GM23338 (cell line): Measurements from ENCODE around the gene LYSMD3. TPM values are rescaled to one million over a fixed set of nuclear protein-coding genes. Genes with fewer than 3 reads are reported as not detected.

Experiments
- ATAC-seq: fragments of 200-7000 bp; cut with Tn5 transposase; 3 replicates; pipeline ENCODE4 v1.9.1; 2020
- DNase-seq: peaks from one replicate; pipeline ENCODE4 v3.0.0-alpha.2; 2015; ENCODE audit warnings: low spot score
- H2AFZ ChIP-seq: fragments of 200-600 bp; sonication (generic); 2 replicates; pipeline ENCODE4 v1.8.0; 2016; ENCODE audit warnings: antibody characterized with exemption, mild to moderate bottlenecking, moderate library complexity
- H3F3A ChIP-seq: fragments of 200-600 bp; sonication (generic); replicated peaks from 2 replicates; pipeline ENCODE4 v1.8.0; 2017; ENCODE audit warnings: antibody characterized with exemption, mixed run types, low read depth
- H3K27ac ChIP-seq: fragments of 200-600 bp; sonication (generic); 2 replicates; pipeline ENCODE4 v1.6.1; 2016; ENCODE audit warnings: low read depth
- H3K27me3 ChIP-seq: fragments of 200-600 bp; sonication (generic); 2 replicates; pipeline ENCODE4 v1.8.0; 2016; ENCODE audit warnings: mild to moderate bottlenecking, mixed run types, moderate library complexity; ENCODE audit not compliant: insufficient read depth
- H3K36me3 ChIP-seq: fragments of 200-600 bp; sonication (generic); 2 replicates; pipeline ENCODE4 v1.8.0; 2016; ENCODE audit warnings: mild to moderate bottlenecking; ENCODE audit not compliant: insufficient read depth
- H3K4me1 ChIP-seq: fragments of 200-600 bp; sonication (generic); 2 replicates; pipeline ENCODE4 v1.8.0; 2016; ENCODE audit warnings: mild to moderate bottlenecking, moderate library complexity; ENCODE audit not compliant: insufficient read depth
- H3K4me2 ChIP-seq: fragments of 200-600 bp; sonication (generic); 2 replicates; pipeline ENCODE4 v1.7.1; 2017; ENCODE audit warnings: mixed run types
- H3K4me3 ChIP-seq: fragments of 200-600 bp; sonication (generic); 2 replicates; pipeline ENCODE4 v1.6.1; 2016; ENCODE audit warnings: mixed run types
- H3K79me2 ChIP-seq: fragments of 200-600 bp; sonication (generic); replicated peaks from 2 replicates; pipeline ENCODE4 v1.8.0; 2017; ENCODE audit warnings: mild to moderate bottlenecking; ENCODE audit not compliant: insufficient read depth
- H3K9me2 ChIP-seq: fragments of 200-600 bp; sonication (generic); 2 replicates; pipeline ENCODE4 v1.8.0; 2017; ENCODE audit not compliant: insufficient read depth
- H4K20me1 ChIP-seq: fragments of 200-600 bp; sonication (generic); replicated peaks from 2 replicates; pipeline ENCODE4 v1.8.0; 2017; ENCODE audit warnings: mild to moderate bottlenecking; ENCODE audit not compliant: insufficient read depth
- H3K27ac Mint-ChIP-seq: 2 replicates; pipeline ENCODE4 v1.8.0; 2020; ENCODE audit warnings: inconsistent platforms, mild to moderate bottlenecking, moderate library complexity, mixed read lengths
- H3K27me3 Mint-ChIP-seq: 3 replicates; pipeline ENCODE4 v1.8.0; 2022; ENCODE audit warnings: low read depth, mild to moderate bottlenecking, moderate library complexity, mixed read lengths, inconsistent platforms; ENCODE audit not compliant: insufficient read depth, poor library complexity
- H3K36me3 Mint-ChIP-seq: 3 replicates; pipeline ENCODE4 v1.8.0; 2021; ENCODE audit warnings: low read depth, mild to moderate bottlenecking, inconsistent platforms, moderate library complexity, mixed read lengths
- H3K4me1 Mint-ChIP-seq: 3 replicates; pipeline ENCODE4 v1.8.0; 2020; ENCODE audit warnings: mild to moderate bottlenecking, inconsistent platforms, mixed read lengths
- H3K4me3 Mint-ChIP-seq: 3 replicates; pipeline ENCODE4 v1.8.0; 2021; ENCODE audit warnings: moderate library complexity, mild to moderate bottlenecking, inconsistent platforms, mixed read lengths
- H3K9me3 Mint-ChIP-seq: 3 replicates; pipeline ENCODE4 v1.8.0; 2020; ENCODE audit warnings: moderate library complexity, mild to moderate bottlenecking, inconsistent platforms, mixed read lengths
- CREB1 ChIP-seq: fragments of 250-450 bp; sonication (Bioruptor Pico); IDR thresholded peaks from 2 replicates; pipeline ENCODE4 v1.5.0; 2020; ENCODE audit warnings: low read depth, mild to moderate bottlenecking, moderate library complexity
- ETS1 ChIP-seq: IDR thresholded peaks from 2 replicates; pipeline ENCODE4 v1.6.1; 2016; ENCODE audit warnings: antibody characterized with exemption
- EZH2 ChIP-seq: fragments of 200-600 bp; sonication (generic); IDR thresholded peaks from one replicate; pipeline ENCODE4 v1.8.0; 2017; ENCODE audit warnings: antibody characterized with exemption, mild to moderate bottlenecking, low read depth; ENCODE audit not compliant: unreplicated experiment
- EZH2phosphoT487 ChIP-seq: fragments of 200-600 bp; sonication (generic); IDR thresholded peaks from one replicate; pipeline ENCODE4 v1.8.1; 2018; ENCODE audit warnings: antibody characterized with exemption; ENCODE audit not compliant: unreplicated experiment
- JUNB ChIP-seq: IDR thresholded peaks from one replicate; pipeline ENCODE4 v1.6.1; 2016; ENCODE audit warnings: antibody characterized with exemption; ENCODE audit not compliant: unreplicated experiment
- NANOG ChIP-seq: IDR thresholded peaks from 2 replicates; pipeline ENCODE4 v1.6.1; 2016; ENCODE audit warnings: antibody characterized with exemption, borderline replicate concordance
- POLR2AphosphoS5 ChIP-seq: IDR thresholded peaks from 2 replicates; pipeline ENCODE4 v1.6.1; 2016; ENCODE audit warnings: antibody characterized with exemption, low read depth
- STAT1 ChIP-seq: IDR thresholded peaks from one replicate; pipeline ENCODE4 v1.6.1; 2016; ENCODE audit warnings: antibody characterized with exemption; ENCODE audit not compliant: unreplicated experiment
- ZNF114 ChIP-seq: fragments of 250-450 bp; sonication (Bioruptor Pico); IDR thresholded peaks from 2 replicates; pipeline ENCODE4 v1.5.0; 2020; ENCODE audit warnings: mild to moderate bottlenecking, moderate library complexity
- ZNF331 ChIP-seq: fragments of 250-450 bp; sonication (Bioruptor Pico); IDR thresholded peaks from 2 replicates; pipeline ENCODE4 v1.5.0; 2020; ENCODE audit warnings: low read depth, mild to moderate bottlenecking, moderate library complexity
- ZNF462 ChIP-seq: fragments of 250-450 bp; sonication (Bioruptor Pico); IDR thresholded peaks from 2 replicates; pipeline ENCODE4 v1.5.0; 2020; ENCODE audit warnings: mild to moderate bottlenecking, moderate library complexity
- polyA plus RNA-seq: library from polyadenylated mRNA; unstranded; fragments of >200 nt; fragmentation: Nextera tagmentation; extraction: Ambion mirVana; gene quantifications from 2 replicates; pipeline ENCODE4 v1.2.1, GENCODE V29; 2016
- total RNA-seq: library from RNA; depleted of rRNA; stranded (reverse); fragments of >200 nt; shearing (Covaris generic); gene quantifications from 2 replicates; pipeline ENCODE4 v1.2.3, GENCODE V29; 2014
- TF ChIP-seq, protein P1 (sequence below): IDR thresholded peaks from one replicate; pipeline ENCODE4 v1.6.1; 2018; ENCODE audit warnings: antibody characterized with exemption; ENCODE audit not compliant: unreplicated experiment
- TF ChIP-seq, protein P2 (sequence below), 2 experiments: fragments of 200-600 bp in 1 of 2; sonication (generic) in 1 of 2; conservative IDR thresholded peaks; 2 replicates each; pipeline versions ENCODE4 v1.5.1 to v1.6.1; 2016 to 2017; ENCODE audit warnings: antibody characterized with exemption in 2 of 2, low read depth in 2 of 2, mild to moderate bottlenecking in 2 of 2, moderate library complexity in 1 of 2

The LYSMD3 gene
- total and polyA plus RNA-seq, 2 experiments from 2014 or later: 10.7 to 19.6 TPM

DNA sequence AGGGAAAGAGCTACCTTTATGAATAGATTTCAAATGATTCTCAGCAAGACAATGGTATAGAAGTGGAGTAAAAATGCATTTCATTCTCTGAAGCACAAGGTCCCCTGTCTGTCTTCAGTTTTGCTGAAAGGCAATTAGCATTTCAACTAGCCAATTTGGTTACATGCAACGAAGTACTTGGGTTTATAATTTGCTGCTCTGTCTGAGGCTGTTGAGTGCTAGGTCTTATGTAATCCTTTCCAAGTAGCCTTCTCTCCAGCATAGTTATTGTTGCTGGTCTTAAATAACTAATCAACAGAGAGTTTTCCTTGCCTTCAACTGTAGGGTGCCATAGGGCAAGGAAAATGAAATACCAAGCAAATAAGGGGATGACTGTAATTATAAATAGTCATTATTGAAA is 33.7 kb upstream of the LYSMD3 start:
- TF ChIP-seq STAT1 (no peak), EZH2 (no peak), CREB1 (CRISPR knock-in tag) (no peak), ZNF114 (no peak), JUNB (no peak), NANOG (no peak), EZH2phosphoT487 (no peak), ZNF462 (CRISPR knock-in tag) (no peak), ETS1 (no peak), POLR2AphosphoS5 (no peak), ZNF331 (CRISPR knock-in tag) (no peak)
- TF ChIP-seq, protein P1, sequence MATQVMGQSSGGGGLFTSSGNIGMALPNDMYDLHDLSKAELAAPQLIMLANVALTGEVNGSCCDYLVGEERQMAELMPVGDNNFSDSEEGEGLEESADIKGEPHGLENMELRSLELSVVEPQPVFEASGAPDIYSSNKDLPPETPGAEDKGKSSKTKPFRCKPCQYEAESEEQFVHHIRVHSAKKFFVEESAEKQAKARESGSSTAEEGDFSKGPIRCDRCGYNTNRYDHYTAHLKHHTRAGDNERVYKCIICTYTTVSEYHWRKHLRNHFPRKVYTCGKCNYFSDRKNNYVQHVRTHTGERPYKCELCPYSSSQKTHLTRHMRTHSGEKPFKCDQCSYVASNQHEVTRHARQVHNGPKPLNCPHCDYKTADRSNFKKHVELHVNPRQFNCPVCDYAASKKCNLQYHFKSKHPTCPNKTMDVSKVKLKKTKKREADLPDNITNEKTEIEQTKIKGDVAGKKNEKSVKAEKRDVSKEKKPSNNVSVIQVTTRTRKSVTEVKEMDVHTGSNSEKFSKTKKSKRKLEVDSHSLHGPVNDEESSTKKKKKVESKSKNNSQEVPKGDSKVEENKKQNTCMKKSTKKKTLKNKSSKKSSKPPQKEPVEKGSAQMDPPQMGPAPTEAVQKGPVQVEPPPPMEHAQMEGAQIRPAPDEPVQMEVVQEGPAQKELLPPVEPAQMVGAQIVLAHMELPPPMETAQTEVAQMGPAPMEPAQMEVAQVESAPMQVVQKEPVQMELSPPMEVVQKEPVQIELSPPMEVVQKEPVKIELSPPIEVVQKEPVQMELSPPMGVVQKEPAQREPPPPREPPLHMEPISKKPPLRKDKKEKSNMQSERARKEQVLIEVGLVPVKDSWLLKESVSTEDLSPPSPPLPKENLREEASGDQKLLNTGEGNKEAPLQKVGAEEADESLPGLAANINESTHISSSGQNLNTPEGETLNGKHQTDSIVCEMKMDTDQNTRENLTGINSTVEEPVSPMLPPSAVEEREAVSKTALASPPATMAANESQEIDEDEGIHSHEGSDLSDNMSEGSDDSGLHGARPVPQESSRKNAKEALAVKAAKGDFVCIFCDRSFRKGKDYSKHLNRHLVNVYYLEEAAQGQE: no peak
- TF ChIP-seq, protein P2, sequence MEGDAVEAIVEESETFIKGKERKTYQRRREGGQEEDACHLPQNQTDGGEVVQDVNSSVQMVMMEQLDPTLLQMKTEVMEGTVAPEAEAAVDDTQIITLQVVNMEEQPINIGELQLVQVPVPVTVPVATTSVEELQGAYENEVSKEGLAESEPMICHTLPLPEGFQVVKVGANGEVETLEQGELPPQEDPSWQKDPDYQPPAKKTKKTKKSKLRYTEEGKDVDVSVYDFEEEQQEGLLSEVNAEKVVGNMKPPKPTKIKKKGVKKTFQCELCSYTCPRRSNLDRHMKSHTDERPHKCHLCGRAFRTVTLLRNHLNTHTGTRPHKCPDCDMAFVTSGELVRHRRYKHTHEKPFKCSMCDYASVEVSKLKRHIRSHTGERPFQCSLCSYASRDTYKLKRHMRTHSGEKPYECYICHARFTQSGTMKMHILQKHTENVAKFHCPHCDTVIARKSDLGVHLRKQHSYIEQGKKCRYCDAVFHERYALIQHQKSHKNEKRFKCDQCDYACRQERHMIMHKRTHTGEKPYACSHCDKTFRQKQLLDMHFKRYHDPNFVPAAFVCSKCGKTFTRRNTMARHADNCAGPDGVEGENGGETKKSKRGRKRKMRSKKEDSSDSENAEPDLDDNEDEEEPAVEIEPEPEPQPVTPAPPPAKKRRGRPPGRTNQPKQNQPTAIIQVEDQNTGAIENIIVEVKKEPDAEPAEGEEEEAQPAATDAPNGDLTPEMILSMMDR (conservative IDR thresholded peaks at IDR 0.05; ENCODE audit: low read depth in 2 of 2): no peak
- H3K27ac Mint-ChIP-seq: peak overlapping the region; percentile 15; the same call in 1 of the 2 replicates
- peaks cover 62% of the 10 kb centered on the region for H3K4me1 ChIP-seq
- H3K79me2 ChIP-seq: peaks cover 86% of the 10 kb centered on the region
- peak overlapping the region; percentile 49 for H3K4me3 Mint-ChIP-seq
- peaks cover 27% of the 10 kb centered on the region for H3K36me3 Mint-ChIP-seq
- peaks cover 15% of the 10 kb centered on the region; the same call in 2 of the 3 replicates for H3K9me3 Mint-ChIP-seq
- peak overlapping the region; percentile 85 for H3K4me2 ChIP-seq
- no peaks in the 10 kb centered on the region for H3K36me3 ChIP-seq
- peak overlapping the region; percentile 77 for H3K27ac ChIP-seq
- H3K4me3 ChIP-seq: peak overlapping the region; percentile 80
- DNase-seq (peak; percentile 31), ATAC-seq (no peak)
- H3K27me3 ChIP-seq: no peaks in the 10 kb centered on the region
- H3K4me1 Mint-ChIP-seq: peaks cover 51% of the 10 kb centered on the region
- peaks cover 6% of the 10 kb centered on the region for H4K20me1 ChIP-seq
- H3F3A ChIP-seq: 0 out of 2 replicates have a peak, but pooled peaks cover 3% of the 10 kb centered on the region
- no peaks in the 10 kb centered on the region for H3K9me2 ChIP-seq
- H3K27me3 Mint-ChIP-seq: peaks cover 3% of the 10 kb centered on the region
- H2AFZ ChIP-seq: no peak overlapping the region
